NCI-H128 (cell line): ENCODE results near the gene HDAC7.

Experiments
- DNase-seq: peaks from one replicate; lab custom pipeline; 2025; ENCODE audit not compliant: unreplicated experiment; lab: John Stamatoyannopoulos, UW

Gene HDAC7

DNA sequence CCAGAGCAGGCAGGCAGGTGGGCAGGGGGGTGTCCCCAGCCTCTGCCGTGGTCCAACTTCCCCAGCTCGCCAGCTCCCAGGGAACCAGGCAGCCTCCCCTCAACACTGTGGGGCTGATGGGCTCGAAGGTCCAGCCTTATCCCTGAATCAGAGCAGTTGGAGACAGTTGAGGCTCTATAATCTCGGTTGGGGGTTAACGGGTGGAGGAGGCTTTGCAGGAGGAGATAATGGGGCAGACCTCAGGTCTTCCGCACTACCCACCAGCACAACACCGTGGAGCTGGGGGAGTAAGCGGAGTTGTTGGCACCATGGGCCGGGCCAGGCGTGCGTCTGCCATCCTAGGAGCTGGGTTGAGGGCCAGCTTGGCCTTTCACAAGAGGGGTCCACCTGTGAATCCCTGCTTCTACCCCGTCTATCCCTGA lies 13.9 kb upstream of the HDAC7 start:
- DNase-seq, result no peak

DNA sequence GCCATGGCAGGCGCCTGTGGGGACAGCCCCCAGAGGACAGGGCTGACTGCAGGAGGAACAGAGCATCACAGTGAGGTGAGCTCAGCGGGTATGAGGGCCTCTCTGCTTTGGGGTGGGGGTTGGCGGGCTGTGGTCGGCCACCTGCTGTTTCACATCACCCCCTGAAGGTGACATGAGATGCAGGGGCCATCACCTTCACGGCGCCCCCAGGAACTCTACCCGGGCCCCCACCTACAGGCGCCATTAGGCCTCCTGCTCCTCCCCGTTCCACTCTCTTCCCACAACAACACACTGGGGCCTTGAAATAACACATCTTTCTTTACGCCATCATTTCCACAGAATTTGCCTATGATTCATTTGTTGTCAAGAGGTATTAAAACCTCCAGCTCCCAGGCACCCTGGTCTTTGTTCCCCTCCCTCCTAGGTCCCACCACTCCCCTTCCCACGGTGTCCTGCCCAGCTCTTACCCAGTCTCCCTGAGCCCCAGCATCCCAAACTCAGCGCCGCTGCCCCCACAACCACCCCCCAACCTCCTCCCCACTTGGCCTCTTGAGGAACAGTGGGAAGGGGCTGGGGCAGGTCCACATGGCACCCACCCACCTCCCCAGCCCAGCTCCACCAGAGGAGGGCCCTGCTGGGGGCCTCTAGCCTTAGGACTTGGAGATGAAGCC lies 12.7 kb upstream of the HDAC7 start:
- DNase-seq, result no peak

DNA sequence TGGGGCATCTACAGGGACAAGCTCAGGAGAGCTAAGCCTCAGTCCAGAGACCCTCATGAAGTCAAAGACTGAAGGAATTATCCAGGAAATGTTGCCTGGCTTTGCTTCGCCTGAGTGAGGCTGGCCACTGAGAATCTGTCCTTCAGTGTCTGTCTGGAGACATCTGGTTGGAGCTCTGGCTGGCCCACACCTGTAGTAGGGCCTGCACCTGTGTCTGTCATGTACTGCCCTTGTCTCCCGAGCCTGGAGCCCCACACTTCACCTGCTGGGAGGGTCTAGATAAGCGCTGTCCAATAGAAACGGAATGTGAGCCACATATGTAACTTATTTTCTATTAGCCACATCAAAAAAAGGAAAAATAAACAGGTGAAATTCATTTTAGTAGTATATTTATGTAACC lies 9.9 kb upstream of the HDAC7 start:
- no peak for DNase-seq

DNA sequence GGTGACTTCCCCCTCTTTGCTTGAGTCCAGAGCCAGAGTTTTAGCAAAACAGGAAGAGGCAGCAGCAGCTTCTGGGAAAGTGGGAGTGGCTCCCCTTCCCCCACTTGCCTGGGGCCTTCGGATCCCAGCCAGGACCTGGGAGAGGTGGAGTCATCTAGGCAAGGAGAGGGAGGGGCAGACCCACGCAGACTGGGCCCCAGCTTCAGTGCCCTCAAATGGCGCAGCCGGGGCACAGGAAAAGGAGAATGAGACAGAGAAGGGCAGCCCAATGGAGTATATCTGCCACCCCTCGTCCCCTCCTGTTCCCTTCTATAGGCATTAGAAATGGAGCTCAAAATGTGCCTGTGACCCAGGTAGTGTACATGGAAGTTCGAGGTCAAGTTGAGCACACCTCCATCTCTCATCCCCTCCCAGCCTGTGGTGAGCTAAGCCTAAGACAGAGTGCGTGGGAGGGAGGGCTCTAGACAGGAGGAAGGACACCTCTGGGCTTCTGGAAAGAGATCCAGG lies 9.3 kb upstream of the HDAC7 start:
- DNase-seq, result no peak

DNA sequence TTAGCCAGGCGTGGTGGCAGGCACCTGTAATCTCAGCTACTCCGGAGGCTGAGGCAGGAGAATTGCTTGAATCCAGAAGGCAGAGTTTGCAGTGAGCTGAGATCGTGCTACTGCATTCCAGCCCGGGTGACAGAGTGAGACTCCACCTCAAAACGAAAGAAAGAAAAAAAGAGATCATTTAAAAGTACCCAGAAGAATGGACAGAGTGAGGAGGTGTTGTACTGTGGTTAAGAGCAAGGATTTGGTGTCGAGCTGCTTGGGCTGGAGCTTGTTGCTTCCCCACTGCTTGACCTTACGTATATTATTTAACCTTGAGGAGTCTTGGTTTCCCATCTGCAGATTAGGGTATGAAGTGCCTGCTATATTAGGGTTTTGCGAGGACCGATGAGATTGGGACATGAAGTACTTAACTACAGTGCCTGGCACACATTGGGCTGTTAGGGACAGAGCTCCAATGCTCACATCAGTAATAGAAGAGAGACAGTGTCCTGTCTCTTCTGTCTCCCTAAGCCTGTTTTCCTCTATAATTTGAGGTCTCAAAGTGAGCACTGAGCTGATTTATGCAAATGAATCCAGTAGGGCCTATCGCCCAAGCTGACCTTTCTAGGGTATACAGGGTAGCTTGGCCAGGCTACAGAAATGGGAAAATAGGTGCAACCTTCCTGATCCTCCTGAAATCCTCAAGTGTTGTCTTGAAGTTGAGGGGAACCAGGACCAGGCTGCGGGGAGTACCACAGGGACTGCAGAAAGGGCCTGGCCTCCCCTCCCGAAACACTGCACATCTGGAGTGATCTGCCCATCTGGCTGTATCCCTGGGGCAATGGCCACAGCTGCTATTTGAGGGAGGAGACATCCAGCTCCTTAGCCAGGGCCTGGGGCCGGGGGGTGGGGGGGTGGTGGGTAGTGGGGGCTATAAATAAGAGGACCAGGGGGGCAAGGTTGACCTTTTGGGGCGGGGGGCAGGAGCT lies 8.6 kb upstream of the HDAC7 start:
- DNase-seq, result no peak

DNA sequence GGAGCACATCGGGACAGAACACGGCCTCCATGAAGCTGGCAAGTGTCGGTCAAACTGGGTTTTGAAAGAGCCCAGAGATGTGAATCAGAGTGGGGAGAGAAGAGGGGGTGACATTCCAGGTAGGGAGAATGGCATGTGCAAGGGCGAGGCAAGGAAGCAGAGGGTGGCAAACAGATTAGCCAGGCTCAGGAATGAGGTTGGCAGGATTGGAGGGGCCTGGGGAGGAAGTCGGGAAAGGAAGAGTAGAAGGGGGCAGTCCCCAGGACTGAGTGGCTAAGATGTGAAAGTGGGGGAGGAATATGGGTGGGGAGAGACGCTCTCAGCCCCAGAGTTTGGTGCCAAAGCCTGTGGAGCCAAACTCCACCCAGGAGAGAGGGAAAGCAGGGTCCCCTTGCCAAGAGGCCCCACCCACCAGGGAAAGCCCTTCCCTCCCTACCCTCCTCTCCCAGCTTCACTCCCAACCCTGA lies 5.5 kb upstream of the HDAC7 start:
- no peak for DNase-seq

DNA sequence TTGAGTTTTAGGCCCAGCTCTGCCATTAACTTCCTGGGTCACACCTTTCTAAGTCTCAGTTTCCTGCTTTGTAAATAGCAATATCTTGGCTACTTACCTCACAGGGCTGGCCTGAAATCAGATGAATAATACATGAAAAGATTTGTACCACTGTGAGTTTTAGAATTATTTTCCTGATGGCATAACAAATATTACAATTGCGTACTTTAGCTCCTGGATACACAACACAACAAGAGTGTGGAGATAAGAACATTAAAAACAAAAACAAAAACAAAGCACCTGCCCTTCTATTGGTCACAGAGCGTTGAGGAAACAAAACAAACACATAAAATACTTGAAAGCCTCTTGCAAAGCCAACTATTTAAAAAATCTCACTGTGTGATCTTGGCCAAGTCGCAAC lies 4.9 kb upstream of the HDAC7 start:
- no peak for DNase-seq

DNA sequence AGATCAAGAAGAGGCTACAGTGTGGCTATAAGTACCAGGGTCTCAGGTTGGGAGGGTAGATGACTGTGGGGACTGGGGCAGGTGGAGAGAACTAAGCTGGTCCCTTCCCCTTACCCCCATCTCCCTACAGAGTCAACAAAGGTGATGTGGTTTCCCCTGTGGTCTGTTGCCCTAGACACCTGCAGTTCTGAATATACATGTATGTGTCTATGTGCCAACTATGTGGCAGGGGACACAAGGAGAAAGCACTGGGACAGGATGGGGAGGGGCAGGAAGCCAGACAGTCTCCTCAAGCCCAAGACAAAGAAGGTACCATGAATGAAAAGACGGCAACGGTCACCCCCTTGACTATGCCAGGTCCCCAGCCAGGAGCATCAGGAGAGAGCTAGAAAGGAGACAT lies 4.5 kb upstream of the HDAC7 start:
- DNase-seq, result no peak

DNA sequence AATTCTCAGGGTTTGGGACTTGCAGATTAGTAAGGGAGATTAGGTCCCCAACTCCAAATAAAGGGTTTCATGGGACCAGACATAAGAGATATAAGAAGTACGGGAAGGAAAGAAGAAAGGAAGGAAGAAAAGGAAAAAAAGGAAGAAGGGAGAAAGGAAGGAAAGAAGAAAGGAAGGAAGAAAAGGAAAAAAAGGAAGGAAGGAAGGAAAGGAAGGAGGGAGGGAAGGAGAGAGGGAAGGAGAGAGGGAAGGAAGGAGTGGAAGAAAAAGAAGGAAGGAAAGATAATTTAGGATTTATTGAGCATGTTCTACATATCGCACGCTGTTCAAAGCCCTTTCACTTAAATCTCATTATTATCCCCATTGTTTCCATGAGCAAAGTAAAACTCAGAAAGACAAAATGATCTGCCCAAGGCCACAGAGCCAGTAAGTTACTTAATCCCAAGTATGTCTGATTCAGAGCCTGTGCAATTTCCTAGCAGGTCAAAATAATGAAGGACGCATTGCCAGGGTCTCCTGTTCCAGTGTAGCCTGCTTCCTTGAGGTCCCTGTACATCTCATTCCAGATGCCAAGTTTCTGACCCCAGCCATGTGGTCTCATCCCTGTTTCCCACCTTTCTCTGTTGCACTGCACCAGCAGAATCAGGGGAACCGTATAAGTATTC lies 3.9 kb upstream of the HDAC7 start:
- no peak for DNase-seq

DNA sequence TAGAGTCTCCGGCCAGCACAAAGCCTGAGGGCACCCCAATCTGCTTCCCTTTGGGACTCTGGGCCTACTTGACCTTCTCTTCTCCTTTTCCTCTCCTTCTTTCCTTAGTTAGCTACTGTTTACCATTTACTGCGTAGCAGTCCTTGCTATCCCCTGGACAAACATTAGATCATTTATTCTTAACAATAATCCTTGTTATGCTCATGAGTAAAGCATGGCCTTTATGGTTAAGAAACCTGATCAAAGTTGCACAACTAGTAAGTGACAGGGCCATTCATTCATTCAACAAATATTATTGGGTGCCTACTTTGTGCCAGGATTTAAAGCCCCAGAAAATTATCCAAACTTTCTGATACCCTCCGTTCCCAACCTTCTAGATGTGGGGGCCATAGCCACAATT lies 3.2 kb upstream of the HDAC7 start:
- DNase-seq, result no peak

DNA sequence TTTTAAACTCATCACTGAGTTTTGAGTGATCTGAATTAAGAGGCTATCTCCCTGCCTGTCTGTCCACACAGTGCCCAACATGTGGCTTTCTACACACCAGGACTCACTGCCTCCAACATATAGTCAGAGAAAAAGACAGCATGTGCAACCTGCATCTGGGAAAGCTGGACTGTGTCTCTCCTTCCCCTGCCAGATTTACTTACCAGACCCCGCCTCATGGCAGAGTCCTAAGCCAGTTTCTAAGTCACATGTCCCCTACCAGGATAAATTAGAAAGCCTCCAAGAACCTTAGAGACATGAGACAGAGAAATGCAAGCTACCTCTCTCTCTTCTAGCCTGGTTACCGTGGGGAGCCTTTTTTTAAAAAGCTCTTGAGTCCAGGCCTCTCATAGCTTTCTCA lies 2.7 kb upstream of the HDAC7 start:
- no peak for DNase-seq

DNA sequence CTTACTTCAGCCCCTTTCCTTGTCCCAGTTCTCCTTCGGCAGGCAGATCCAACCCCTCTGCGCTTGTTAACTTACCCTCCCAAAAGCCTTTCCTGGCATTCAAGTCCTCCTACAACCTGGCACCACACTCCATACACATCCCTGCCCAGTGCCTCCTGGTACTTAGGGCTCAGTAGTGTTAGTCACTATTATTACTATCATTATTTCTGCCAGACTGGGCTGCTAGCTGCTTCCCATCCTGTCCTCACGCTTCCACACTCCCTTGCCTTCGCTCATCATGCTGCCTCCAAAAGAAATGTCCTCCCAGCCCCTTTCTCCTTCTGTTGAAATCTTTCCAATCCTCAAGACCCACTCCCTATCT lies 1.6 kb upstream of the HDAC7 start:
- no peak for DNase-seq

DNA sequence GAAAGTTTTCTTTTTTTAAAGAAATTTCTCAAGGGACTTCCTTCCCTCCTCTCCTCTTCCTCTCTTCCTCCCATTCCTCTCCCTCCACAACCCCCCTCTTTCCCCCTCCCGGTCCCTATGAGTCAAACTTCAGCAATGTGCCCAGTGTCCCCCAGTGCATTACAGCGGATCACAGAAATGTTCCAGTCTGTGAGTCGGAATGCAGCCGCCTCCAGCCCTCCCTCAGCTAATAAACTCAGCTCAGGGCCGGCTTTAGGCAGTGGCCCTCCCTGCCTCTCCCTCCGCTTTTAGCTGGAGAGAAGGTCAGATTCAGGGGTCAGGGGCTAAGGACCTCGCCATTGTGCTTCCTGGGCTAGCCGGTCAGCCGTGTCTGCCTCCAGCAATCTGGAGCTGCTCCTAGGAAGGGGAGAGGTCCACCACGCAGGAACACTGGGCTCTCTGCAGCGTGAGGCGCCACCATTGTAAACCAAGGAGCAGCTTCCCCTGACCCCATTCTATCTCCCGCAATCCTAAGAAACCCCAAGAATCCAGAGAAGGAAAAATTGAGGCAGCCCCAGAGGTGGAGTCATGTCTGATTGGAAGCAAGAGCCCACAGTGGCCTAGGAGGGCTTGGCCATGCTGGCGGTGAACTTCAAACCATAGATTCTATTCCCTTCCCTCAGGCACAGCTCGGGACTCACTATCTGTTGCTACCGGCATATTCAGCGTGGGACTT lies 1.1 kb upstream of the HDAC7 start:
- DNase-seq, result no peak

DNA sequence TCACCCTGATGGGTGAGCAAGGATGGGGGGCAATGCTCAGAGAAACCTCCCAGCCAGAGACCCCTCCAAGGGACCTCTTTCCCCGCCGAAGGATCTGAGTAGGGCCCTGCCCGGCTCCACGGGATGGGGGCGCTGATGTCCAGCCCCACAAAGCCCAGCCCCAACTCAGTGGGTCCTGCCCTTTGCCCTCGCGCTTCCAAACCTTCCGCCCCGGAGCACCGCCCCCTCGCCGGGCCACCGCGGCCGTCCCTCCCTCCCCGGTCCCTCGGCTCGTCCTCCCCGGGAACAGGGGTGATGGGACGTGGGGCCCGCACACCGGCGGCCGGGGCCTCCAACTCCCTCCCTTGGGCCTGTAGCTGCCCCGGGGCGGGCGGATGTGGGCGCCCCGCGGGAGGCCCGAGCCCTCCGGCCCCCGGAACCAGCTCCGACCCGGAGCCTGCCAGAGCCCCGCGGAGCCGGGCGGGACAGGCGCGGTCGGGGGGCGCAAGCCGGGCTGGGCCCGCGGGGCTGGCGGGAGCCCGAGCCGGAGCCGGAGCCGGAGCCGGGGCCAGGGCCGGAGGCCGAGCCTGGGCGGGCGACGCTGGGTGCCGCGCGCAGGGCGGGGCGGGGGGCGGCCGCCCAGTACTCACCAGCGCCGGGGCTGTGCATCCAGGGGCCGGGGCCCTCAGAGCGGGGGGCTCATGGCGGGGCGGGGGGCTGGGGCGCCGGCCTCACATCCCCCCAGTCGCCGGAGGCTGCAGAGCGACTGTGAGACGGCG lies 386 bp downstream of the HDAC7 start:
- DNase-seq, result no peak

DNA sequence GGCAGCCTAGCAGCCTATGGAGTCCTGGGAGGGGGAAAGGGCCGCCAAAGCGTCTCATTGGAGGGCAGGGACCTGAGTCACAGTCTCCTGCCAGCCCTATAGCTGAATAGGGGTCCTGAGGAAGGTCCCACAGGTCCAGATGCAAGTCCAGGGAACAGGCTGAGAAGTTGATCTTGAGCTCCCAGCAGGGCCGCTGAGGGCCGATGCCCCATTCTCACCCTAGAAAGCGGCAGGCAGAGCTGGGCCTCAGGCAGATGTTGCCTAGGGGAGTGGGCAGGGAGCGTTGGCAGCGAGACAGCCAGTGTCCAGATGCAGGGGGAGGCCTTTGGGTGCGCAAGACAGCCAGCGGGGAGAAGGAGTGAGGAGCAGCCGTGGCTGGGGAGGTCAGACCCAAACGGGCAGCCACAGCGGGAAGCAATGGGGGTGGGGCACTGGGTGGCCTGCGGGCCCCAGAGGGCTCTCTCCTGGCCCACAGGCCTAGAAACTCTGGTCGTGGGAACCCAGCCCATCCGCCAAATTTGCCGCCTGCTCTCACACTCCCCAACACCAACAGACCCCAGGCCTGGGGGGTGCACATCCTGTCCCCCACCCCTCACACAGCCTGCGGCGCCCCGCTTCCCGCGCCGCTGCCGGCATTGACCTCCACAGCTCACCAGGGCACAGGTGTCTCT lies 1.1 kb downstream of the HDAC7 start:
- DNase-seq, result no peak

DNA sequence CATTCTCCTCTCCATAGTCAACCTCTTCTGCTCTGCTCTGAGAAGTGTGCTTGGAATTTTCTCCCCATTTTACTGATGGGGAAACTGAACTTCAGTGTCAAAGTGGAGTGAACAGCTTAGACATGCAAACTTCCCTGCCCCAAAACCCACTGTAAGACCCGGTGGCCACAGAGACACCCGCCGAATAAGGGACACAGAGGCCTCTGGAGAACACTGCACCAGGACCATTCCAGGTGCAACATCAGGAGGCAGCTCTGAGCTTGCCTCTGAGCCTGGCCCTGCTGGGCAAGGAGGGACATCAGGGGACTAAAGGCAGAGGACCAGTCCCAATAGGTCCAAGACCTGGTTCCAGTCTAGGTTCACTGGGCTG lies 1.7 kb downstream of the HDAC7 start:
- DNase-seq, result no peak

DNA sequence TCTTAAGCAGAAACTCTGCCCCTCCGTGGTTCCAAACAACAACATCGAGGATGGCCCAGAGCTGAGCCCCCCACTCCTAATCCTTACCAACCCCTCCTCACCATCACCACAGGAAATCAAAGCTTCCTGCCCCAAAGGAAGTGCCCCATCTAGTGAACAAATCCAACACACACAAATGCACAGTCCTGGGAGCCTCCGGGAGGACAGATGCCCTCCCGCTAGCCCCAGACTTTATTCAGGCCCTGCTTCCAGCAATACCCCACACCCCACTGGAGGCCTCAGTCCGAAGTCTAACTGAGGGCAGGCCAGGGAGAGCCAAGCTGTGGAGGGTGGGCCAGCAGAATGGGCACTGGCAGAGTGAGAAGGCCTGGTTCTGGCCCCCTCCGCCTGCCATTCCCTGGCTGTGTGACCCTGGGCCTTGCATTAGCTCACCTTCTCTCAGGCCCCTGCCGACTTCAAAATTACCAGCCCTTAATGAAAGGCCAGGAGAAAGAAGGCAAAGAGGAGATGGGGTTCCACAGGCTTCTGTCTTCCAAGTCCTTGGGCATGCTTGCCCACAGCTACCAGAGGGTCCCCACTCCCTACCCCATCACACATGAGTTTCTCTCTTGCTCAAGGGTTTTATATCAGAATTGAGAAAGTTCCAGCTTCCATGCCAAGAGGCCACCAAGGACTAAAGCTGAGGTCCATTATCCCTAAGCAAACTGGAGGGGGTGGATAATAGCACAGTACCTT lies 2.3 kb downstream of the HDAC7 start:
- no peak for DNase-seq

DNA sequence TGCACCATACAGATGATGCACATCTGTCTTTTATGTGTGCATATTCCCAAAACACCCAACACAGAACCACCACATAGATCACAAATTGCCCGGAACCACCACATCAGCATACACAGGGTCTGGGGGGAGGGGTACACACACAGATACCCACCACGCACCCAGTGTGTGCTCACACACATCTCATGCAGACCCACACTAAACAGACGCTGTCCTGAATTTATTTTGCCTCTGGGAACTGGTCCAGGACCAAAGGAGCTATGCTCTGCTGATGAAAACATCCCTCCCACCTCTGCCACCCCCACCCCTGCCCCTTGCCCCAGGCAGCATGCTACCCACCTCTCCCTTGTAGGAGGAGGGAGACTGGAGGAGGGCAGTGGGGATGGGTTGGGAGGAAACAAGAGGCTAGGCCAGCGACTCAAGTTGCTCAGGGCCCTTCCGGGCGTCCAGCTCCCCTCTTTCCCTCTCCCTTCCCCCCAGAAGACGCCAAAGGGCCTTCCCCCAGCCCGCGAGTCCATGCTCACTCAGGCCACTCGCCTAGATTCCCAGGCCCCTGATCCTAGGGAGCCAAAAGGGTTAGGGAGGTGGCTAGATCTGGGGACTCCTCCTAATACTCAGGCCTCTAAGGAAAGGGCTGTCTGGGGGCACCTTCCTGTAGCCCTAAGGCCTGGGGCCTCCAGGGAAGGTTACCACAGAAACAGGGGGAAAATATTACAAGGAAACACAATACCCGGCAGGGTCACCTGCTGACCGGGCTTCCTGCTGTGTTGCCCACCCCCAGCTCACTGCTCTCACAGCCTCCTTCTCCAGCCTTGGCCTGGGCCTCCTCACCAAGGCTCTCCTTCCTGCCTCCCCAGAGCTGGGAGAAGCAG lies 3.1 kb downstream of the HDAC7 start:
- DNase-seq, result no peak
